T-helper 2 cell treated with Interferon-gamma antibody and Interleukin-4, amounts not matched to agents 100 ng/mL and 5 ng/mL, for 36 hours (primary cell): ENCODE data around the gene SLC18A3. TPM values are rescaled to one million over a fixed set of nuclear protein-coding genes. Genes with fewer than 3 reads are reported as not detected.

Experiments used
- intact Hi-C: fragments of 100-400 bp; cut with micrococcal nuclease; formaldehyde crosslinking; loops from one replicate; pipeline ENCODE4 v1.15.1; 2023
- total RNA-seq: library from RNA; stranded (reverse); gene quantifications from 2 replicates; pipeline ENCODE4 v1.2.3, GENCODE V29; 2022

The SLC18A3 gene
- total RNA-seq, 1 donor from 2014 or later, result not detected

GRCh38 chr10:49610458-49611165, 502 bp downstream of the SLC18A3 start:
- intact Hi-C loops, result loop anchor here (1.0 kb wide), 1 partner anchor 212 kb away; no protein-coding TSS in a partner anchor

DNA sequence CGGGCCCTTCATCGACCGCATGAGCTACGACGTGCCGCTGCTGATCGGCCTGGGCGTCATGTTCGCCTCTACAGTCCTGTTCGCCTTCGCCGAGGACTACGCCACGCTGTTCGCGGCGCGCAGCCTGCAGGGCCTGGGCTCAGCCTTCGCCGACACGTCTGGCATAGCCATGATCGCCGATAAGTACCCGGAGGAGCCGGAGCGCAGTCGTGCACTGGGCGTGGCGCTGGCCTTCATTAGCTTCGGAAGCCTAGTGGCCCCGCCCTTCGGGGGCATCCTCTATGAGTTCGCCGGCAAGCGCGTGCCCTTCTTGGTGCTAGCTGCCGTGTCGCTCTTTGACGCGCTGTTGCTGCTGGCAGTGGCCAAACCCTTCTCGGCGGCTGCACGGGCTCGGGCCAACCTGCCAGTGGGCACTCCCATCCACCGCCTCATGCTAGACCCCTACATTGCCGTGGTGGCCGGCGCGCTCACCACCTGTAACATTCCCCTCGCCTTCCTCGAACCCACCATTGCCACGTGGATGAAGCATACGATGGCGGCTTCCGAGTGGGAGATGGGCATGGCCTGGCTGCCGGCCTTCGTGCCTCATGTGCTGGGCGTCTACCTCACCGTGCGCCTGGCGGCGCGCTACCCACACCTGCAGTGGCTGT, 1.2 kb downstream of the SLC18A3 start:
- intact Hi-C loops, result loop anchor here (1.0 kb wide), 1 partner anchor 213 kb away; no protein-coding TSS in a partner anchor

- intact Hi-C loops, result loop anchor here (1.0 kb wide), 1 partner anchor 214 kb away; no protein-coding TSS in a partner anchor
Measured at GRCh38 chr10:49611816-49612512, 1.9 kb downstream of the SLC18A3 start.

DNA sequence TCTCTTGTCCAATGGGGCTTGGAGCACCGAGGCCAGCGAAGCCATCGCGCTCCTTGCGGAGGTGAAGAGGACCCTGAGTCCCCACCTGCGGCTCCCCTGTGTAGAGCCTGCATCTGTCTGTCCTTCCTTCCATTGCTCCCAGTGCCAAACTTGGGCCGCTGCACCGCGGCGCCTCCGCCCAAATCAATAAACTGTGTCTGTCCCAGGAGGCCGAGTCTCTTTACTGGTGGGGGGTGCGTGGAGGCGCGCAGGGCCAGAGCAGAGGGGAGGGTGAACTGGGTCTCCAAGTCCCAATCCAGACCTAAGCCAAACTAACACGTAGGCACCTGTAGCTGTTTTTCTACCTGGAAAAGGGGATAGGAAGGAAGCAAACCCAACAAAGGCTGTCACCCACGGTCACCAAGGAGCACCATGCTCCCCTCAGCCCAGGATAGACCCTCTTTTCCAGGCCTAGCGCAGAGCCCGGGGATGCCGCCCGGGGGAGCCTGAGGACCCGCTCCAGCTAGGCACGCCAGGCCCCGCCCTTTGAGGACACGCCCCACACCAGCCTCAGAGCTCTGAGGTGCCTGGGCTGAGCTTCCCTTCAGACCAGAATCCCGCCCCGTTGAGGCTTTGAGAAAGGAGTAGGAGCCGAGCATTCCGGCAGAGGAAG, 2.5 kb downstream of the SLC18A3 start:
- intact Hi-C loops, result no loop called here

DNA sequence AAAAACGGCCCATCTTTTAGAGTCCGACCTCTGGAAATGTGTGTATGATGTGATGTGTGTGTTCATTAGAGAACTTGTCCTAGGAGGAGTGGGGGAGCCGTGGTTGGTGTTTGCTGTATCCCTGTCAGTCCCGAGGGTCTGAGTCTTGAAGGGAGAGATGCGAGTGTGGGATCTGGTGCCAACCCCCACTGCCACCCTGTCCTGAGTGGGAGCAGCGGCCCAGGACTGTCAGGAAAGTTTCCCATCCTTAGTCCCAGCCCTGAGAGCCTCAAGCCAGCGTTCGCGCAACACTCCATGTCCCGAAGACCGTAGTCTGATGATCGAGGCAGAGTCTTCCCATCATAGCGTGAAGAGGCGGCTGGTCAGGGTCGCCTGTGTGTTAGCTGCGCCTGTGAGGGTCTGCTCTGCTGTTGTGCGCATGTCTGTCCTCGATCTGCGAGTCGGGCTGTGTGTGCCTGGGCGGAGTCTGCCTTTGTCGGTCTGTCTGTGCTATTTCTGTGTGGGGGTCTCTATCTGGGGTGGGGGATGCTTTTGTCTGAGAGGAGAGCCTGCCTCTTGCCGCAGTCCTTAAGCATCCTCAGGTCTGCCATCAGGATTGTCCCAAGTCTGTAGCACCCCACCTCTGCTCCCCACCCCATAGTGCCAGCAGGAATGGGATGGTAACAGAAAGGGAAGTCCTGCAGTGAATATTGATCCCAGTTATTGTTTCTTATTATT, 3.2 kb downstream of the SLC18A3 start:
- intact Hi-C loops, result no loop called here

DNA sequence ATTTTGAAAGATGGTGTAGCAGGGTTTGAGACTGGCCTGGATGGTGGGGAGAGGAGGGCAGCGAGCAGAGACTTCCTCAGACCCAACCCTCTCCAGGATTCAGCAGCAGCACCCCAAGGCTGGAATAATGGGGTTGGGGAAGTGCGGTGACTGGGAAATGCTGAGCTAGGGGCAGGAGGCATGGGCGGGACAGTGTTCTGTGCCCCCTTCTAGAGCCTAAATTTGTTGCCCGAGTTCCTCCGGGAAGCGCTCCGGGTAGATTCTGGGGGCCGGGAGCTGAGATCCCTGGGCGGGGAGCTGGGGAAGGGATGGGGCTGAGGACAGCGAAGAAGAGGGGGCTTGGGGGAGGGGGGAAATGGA, 3.8 kb downstream of the SLC18A3 start, which contains the start of gene CHAT:
TSS of gene CHAT (plus strand) at position 156 of the 360 bp plus-strand sequence. CDS start at position 309, 153 bp downstream.
- intact Hi-C loops, result no loop called here

DNA sequence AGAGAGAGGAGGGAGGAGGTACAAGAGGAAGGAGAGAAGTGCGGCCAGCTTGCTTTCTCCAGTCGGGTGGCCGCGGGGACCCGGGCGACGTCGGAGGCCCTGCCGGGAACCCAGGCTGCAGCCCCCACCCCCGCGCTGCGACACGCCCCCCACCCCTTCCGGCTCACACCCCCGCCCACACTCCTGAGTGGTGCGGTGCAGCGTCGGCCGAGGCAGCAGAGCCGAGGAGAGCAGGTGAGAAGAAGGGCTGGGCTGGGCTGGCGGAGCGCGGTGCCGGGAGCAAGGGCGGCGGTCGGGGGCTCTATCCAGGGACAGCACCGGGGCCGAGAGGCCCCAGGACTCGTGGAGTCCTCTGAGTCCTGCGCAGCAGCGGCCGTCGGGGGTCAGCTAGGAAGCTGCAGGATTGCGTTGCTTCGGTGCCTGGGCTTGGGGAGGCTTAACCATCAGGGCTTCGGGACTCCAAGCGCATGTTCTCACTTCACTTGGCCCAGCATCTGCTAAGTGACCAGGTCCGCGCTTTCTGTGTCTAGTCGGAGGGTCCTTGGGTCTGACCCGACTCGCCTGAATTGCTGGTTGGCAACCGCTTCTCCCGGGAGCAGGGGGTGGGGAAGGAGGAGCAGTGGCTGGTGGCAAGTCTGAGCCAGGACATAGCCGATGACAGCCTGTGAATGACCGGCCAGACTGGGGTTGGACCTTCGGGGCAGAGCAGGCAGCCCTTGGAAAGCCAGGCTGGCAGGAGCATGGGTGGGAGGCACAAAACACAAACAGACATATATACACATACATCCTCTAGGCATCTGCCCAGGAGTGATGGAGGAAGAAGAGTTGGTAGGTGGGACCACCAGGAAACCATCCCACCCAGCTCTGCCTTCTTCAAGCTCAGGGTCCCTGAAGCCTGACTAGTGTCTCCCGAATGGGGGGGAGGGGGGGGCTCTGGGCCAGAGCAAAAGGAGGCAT, 4.4 kb downstream of the SLC18A3 start:
- intact Hi-C loops, result no loop called here

DNA sequence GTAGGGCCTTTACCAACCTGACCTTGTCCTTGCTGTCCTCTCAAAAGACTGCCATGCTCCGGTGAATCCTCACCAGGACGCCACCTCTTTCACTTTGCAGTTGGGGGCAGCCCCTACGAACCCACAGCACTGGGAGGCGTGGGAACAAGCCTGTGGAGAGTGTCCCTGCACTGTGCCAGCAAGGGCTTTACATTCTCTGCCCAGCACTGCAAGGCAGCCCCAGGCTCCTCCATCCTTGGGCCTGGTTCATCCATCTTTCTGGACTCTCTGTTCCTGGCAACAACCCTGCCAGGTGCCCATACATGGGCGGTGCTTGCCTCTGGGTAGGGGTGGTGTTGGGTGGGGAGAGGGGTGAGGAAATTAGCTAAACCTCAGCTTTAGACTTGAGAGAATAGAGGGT, 5.1 kb downstream of the SLC18A3 start:
- intact Hi-C loops, result no loop called here

DNA sequence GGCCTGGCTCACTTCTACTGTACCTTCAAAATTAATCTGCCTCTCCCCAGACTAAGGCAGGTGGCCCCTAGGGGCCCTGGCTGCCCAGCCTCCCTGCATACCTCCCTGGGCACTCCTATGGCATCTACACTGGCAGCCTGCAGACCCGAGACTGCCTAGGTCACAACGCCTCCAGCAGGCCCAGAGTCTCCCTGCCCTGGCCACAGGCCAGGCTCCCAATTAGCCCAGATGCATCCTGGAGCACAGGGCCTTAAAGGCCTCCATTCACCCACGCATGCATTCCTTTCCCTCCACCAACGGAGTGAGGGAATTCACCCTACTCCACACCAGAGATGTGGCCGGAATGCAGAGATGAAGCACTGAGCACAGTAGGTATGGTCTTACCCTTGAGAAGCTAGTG, 5.6 kb downstream of the SLC18A3 start:
- intact Hi-C loops, result no loop called here

DNA sequence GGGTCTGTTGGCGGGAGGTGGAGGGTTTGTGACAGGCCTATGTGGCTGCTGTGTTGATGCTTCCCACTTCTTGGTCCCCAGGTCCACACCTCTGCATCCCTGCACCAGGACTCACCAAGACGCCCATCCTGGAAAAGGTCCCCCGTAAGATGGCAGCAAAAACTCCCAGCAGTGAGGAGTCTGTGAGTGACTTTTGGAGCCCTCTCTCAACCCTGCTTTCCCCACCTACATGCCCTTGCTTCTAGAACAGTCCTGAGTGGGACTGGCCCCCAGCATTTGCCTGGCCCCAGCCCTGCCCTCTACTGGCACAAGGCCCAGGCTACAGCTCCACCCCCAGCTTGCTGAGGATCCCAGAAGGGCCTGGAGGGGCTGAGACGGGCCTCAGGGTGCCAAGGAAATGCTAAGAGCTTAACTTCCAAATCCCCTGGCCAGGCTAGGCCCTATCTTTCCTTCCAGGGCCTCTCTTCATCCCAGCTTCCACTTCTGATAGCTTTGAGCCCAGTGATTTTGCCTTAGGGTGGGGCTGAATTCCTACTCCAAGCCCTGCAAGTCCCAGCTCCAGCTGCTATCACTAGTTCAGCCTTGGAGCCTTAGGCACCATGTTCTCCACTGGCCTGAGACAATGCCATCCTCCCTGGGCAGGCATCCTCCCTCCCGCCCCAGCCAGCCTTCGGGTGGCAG, 6.5 kb downstream of the SLC18A3 start:
- intact Hi-C loops, result no loop called here

GRCh38 chr10:49617121-49618020, 7.3 kb downstream of the SLC18A3 start:
- intact Hi-C loops, result no loop called here

DNA sequence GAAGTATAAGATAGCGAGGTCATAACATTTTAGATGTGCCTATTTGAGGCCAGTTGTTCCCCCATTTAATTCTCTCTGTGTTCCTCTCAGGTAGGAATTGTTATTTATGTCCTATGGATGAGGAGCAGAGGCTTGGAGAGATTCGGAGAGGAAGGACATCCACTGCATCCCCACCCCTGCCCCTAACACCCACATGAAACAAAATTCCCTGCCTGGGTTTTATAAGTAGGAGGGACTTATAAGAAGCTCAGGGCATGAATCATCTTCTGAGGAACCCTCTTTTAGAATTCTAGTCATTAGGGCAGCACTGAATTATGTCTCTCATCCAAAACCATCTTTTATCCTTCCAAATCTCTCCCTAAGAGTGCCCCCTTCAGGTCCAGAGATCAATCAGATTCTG, 8.7 kb downstream of the SLC18A3 start:
- intact Hi-C loops, result no loop called here

DNA sequence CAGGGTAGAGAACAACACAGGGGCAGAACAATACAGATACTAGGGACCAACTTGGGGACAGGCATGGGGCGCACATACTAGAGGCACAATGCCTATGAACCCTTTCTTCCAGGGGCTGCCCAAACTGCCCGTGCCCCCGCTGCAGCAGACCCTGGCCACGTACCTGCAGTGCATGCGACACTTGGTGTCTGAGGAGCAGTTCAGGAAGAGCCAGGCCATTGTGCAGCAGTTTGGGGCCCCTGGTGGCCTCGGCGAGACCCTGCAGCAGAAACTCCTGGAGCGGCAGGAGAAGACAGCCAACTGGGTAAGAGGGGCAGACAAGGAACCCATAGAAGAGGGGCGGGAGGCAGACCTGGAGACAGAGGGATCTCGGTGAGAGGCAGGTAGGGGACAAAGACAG, 9.5 kb downstream of the SLC18A3 start:
- intact Hi-C loops, result no loop called here

GRCh38 chr10:49620286-49620810, 10.2 kb downstream of the SLC18A3 start:
- intact Hi-C loops, result no loop called here

GRCh38 chr10:49620841-49621378, 10.8 kb downstream of the SLC18A3 start:
- intact Hi-C loops, result no loop called here

DNA sequence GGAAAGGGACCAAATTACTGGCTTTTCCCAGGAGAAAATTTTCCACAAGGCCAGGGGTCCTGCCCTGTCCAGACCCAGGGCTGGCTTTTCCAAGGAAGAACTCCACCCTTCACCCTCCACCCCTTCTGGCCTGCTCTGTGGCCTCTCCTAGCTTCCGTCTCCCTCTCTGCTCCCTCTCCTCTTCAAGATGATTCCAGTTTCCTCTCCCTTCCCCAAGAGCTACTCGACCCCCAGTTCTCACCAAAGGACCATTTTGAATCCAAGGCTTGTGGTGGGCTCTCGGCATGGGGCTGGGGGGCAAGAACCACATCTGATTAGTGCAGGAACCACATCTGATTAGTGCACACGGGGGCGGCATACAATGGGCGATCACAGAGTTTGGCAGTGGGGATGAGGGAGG, 11.5 kb downstream of the SLC18A3 start:
- intact Hi-C loops, result no loop called here
